Neural crest cell (in vitro differentiated cells): Measurements from ENCODE around the gene TCF7L2. TPM values are rescaled to one million over a fixed set of nuclear protein-coding genes. Genes with fewer than 3 reads are reported as not detected.
A peak's percentile ranks its signal among the peaks of the same experiment; 100 is the strongest.

Source experiments
- DNase-seq: peaks from one replicate; pipeline ENCODE4 v3.0.0; 2021; ENCODE audit warnings: low read depth, mixed read lengths, low spot score
- H3K27ac Mint-ChIP-seq: one replicate; pipeline ENCODE4 v1.8.0; 2021; ENCODE audit warnings: mild to moderate bottlenecking, mixed read lengths; ENCODE audit not compliant: unreplicated experiment
- H3K27me3 Mint-ChIP-seq: 2 replicates; pipeline ENCODE4 v1.8.0; 2021; ENCODE audit warnings: low read depth, mild to moderate bottlenecking, mixed read lengths
- H3K36me3 Mint-ChIP-seq: 2 replicates; pipeline ENCODE4 v1.8.0; 2021; ENCODE audit warnings: low read depth, mild to moderate bottlenecking, mixed read lengths
- H3K4me1 Mint-ChIP-seq: 2 replicates; pipeline ENCODE4 v1.8.0; 2021; ENCODE audit warnings: mixed read lengths
- H3K4me3 Mint-ChIP-seq: one replicate; pipeline ENCODE4 v1.8.0; 2021; ENCODE audit warnings: mild to moderate bottlenecking, mixed read lengths
- H3K9me3 Mint-ChIP-seq: 2 replicates; pipeline ENCODE4 v1.8.0; 2021; ENCODE audit warnings: mixed read lengths
- CTCF ChIP-seq: fragments of 200-600 bp; sonication (generic); conservative IDR thresholded peaks from 2 replicates; pipeline ENCODE4 v1.5.0; 2021; ENCODE audit warnings: antibody characterized with exemption, mild to moderate bottlenecking
- total RNA-seq: library from RNA; stranded (reverse); gene quantifications from 2 replicates; pipeline ENCODE4 v1.2.1, GENCODE V29; 2021

Gene TCF7L2
- total RNA-seq, 1 donor from 2014 or later, result 34.8 TPM

- H3K4me1 Mint-ChIP-seq, result peaks cover 49% of the 10 kb centered on the region
- H3K27ac Mint-ChIP-seq, result no peak overlapping the region
- no peak for TF ChIP-seq CTCF
- peaks cover 3% of the 10 kb centered on the region for H3K27me3 Mint-ChIP-seq
- no peak for DNase-seq
- H3K36me3 Mint-ChIP-seq, result no peaks in the 10 kb centered on the region
- H3K9me3 Mint-ChIP-seq, result no peaks in the 10 kb centered on the region
- no peak overlapping the region for H3K4me3 Mint-ChIP-seq
These were observed 69.8 kb downstream of the TCF7L2 start for GRCh38 chr10:113019692-113020474.

DNA sequence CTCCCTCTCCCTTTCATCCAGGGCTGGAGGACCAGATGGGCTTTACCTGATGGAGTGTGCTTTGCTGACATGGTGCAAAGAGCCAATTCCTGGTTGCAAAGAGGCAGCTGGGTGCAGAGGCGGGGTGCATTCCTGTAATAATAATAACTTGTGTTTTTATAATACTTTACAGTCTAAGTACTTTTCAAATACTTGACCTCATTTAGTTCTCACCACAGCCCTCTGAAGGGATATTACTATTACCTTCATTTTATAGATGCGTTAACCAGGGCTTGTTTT lies 70.4 kb downstream of the TCF7L2 start:
- no peak overlapping the region for H3K27ac Mint-ChIP-seq
- H3K4me3 Mint-ChIP-seq, result no peak overlapping the region
- H3K36me3 Mint-ChIP-seq, result no peaks in the 10 kb centered on the region
- DNase-seq, result no peak
- no peaks in the 10 kb centered on the region for H3K9me3 Mint-ChIP-seq
- TF ChIP-seq CTCF, result no peak
- H3K27me3 Mint-ChIP-seq, result peaks cover 3% of the 10 kb centered on the region
- H3K4me1 Mint-ChIP-seq, result peaks cover 49% of the 10 kb centered on the region

DNA sequence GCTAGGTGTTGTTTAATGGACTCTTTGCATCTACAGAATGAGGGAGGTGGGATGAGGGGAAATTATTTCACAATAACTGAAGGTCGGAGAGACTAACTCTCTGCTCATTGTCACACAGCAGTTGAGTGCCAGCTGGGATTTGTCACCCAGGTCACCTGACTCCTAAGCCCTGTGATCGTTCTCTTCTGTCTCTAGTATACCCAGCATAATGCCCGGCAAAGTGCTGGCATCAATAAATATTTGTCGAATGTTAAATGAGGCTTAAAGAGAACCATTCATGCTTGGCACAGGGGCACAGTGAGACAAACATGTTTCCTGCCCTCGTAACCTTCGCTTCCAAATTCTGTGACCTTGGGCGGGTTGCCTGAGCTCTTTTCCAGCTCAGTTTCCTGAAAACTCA lies 70.8 kb downstream of the TCF7L2 start:
- TF ChIP-seq CTCF, result no peak
- H3K4me1 Mint-ChIP-seq, result peaks cover 49% of the 10 kb centered on the region

DNA sequence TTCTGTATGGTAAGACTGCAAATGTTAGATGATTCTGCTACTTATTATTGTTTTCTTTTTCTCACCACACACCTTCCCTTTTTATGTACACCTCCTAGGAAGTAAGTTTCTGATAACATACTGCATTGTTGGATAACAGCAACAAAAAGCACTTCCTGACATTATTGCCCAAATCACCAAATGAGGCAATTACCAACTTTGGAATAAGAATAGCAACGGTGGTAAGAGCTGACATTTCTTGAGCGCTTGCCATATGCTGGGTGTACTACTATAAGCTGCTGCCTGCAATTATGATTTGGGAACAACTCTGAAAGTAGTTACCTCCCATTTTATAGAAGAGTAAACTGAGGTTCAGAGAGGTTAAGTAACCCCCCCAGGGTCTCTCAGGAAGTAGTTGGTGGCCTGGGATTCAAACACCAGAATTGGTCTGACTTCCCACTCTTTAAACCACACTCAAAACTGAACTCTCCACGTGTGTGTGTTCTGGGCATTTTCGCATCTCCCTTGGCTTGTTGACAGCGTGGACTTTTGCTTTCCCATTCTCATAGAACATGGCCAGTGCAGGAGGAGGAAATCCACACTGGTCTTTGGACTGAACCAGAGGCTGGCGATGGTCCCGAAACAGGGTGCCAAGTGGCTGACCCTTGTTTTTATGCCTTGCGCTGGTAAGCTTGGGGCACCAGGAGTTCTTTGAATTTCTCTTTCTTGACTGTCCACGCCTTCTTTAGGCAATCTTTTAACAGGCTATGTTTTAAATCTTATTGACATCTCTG lies 71.4 kb downstream of the TCF7L2 start:
- Mint-ChIP-seq H3K36me3 (no peaks in the 10 kb centered on the region), H3K4me1 (peaks cover 49% of the 10 kb centered on the region), H3K27ac (no peak overlapping the region), H3K4me3 (no peak overlapping the region), H3K9me3 (no peaks in the 10 kb centered on the region), H3K27me3 (peaks cover 3% of the 10 kb centered on the region)
- no peak for TF ChIP-seq CTCF
- no peak for DNase-seq

More for the DNA sequence above, 70.8 kb downstream of the TCF7L2 start:
- no peak overlapping the region for H3K27ac Mint-ChIP-seq
- H3K36me3 Mint-ChIP-seq, result no peaks in the 10 kb centered on the region
- H3K9me3 Mint-ChIP-seq, result no peaks in the 10 kb centered on the region
- peaks cover 3% of the 10 kb centered on the region for H3K27me3 Mint-ChIP-seq
- DNase-seq, result no peak
- no peak overlapping the region for H3K4me3 Mint-ChIP-seq

- Mint-ChIP-seq H3K27me3 (peaks cover 3% of the 10 kb centered on the region), H3K27ac (peak overlapping the region; percentile 40), H3K4me3 (no peak overlapping the region), H3K9me3 (no peaks in the 10 kb centered on the region), H3K4me1 (peaks cover 57% of the 10 kb centered on the region), H3K36me3 (no peaks in the 10 kb centered on the region)
- no peak for TF ChIP-seq CTCF
- no peak for DNase-seq
These were observed 72.2 kb downstream of the TCF7L2 start for GRCh38 chr10:113022265-113022664.
